HG03095 (cell line): Measurements from ENCODE around the gene TMEM19.
"Not testable (repeated sequence)": the region's sequence is repeated elsewhere in the genome, so short reads cannot be mapped to it uniquely, and the experiment has no call there.

Experiments used
- ATAC-seq: cut with Tn5 transposase; IDR thresholded peaks from one replicate; pipeline ENCODE4 v1.9.1; 2021; ENCODE audit warnings: moderate library complexity; ENCODE audit not compliant: unreplicated experiment

Gene TMEM19

GRCh38 chr12:71664411-71665089, 21.3 kb upstream of the TMEM19 start:
- ATAC-seq = peak; percentile 7

- no peak for ATAC-seq
Measured at GRCh38 chr12:71665090-71665463, 20.8 kb upstream of the TMEM19 start.

GRCh38 chr12:71666259-71666658, 19.6 kb upstream of the TMEM19 start:
- no peak for ATAC-seq

DNA sequence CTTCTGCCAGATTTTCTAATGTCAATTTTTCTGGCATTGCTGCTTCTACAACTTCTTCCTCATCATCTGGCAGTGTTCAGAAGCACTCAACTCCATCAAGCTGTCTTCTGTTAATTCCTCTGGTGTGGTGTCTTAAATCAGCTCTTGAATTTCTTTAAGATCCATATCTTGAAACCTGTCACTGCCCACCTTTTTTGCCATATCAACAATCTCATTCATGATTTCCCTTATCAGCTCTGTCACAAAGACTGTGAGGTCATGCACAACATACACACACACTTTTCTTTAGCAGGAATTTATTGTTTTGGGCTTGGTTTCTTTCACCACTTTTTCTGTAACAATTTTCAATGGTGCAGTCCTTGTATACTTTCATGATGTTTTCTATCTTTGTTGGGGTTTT, 14.6 kb upstream of the TMEM19 start:
- ATAC-seq = no peak

DNA sequence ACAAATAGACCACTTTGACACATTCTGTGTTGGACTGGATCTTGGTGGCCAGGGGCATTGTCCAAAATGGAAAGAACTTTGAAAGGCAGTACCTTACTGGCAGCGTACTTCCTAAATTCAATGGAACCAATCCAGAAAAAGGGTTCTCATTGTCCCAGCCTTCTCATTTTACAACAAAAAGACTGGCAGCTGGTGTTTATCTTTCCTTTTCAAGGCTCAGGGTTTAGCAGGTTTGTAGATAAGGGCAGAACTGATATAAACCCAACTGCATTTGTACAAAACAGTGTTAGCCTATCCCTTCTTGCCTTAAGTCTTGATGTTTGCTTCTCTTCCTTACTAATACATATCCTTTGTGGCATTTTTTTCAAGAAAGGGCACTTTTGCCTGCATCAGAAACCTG, 14.1 kb upstream of the TMEM19 start:
- ATAC-seq = no peak

- no peak for ATAC-seq
Measured at GRCh38 chr12:71682466-71682865, 3.4 kb upstream of the TMEM19 start.

DNA sequence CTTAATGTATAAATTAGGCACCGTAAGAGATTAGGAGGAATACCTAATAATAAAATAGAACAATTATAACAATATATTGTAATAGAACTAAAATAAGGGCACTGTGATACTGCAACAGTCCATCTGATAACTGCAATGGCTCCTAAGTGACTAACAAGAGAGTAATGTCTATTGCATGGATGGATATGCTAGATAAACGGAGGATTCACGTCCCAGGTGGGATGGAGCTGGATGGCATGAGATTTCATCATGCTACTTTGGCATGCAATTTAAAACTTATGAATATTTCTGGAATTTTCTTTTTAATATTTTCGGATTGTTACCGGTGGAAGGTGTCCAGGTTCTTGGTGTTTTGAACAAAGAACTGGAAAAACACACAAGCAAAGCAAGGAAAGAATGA, 2.2 kb upstream of the TMEM19 start:
- ATAC-seq = no peak

GRCh38 chr12:71684081-71684480, 1.8 kb upstream of the TMEM19 start:
- ATAC-seq = no peak

- no peak for ATAC-seq
Measured at GRCh38 chr12:71685312-71685906, 473 bp upstream of the TMEM19 start.

DNA sequence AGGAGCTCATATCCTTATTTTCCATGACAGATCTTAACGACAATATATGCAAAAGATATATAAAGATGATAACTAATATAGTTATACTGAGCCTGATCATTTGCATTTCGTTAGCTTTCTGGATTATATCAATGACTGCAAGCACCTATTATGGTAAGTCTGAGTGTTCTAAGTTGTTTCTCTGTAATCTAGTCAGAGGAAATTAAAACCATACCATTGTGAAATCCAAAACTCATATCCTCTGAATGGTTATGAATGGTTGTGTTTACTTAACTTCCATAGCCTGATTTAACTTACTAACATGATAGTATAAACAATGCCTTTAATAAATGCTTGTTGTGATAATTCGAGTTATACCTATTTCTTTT, 760 bp downstream of the TMEM19 start:
- ATAC-seq = peak; percentile 3

DNA sequence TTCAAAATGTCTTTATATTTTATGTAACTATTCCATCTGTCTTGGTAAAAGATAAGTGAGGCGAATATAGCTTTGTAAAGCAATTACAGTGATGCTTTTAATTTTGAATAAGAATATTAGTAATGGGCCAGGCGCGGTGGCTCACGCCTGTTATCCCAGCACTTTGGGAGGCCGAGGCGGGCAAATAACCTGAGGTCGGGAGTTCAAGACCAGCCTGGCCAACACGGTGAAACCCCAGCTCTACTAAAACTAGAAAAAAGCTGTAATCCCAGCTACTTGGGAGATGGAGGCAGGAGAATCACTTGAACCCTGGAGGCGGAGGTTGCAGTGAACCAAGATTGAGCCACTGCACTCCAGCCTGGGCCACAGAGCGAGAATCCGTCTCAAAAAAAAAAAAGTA, 1.3 kb downstream of the TMEM19 start:
- not testable (repeated sequence) for ATAC-seq

DNA sequence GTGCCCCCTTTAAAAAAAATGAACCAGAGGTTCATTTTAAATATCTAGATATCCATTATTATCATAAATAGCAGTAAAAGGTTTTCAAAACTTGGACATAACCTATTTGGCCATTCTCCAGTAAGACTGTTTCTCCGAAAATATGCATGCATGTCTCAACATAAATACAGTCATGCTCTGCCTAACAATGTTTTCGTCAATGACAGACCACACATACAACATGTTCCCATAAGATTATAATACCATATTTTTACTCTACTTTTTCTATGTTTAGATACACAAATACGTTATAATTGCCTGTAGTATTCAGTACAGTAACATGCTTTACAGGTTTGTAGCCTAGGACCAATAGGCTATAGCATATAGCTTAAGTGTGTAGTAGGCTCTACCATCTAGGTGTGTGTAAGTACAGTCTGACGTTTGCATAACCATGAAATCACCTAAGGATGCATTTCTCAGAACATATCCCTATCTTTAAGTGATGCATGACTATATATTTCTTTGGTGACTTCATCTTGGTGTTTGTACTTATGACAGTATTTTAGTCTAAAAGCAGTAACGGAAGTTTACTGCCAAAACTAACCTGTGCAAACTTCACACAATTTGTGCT, 3.2 kb downstream of the TMEM19 start:
- no peak for ATAC-seq

GRCh38 chr12:71691504-71692129, 5.7 kb downstream of the TMEM19 start:
- ATAC-seq = no peak

GRCh38 chr12:71693126-71693525, 7.2 kb downstream of the TMEM19 start:
- ATAC-seq = no peak

DNA sequence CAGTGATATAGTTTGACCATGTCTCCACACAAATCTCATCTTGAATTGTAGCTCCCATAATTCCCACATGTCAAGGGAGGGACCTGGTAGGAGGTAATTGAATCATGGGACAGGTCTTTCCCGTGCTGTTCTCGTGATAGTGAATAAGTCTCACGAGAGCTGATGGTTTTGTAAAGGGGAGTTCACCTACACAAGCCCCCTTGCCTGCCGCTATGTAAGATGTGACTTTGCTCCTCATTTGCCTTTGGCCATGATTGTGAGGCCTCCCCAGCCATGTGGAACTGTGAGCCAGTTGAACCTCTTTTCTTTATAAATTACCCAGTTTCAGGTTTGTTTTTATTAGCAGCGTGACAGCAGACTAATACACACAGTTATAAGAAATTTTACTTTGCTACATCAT, 7.8 kb downstream of the TMEM19 start:
- ATAC-seq = peak; percentile 12

DNA sequence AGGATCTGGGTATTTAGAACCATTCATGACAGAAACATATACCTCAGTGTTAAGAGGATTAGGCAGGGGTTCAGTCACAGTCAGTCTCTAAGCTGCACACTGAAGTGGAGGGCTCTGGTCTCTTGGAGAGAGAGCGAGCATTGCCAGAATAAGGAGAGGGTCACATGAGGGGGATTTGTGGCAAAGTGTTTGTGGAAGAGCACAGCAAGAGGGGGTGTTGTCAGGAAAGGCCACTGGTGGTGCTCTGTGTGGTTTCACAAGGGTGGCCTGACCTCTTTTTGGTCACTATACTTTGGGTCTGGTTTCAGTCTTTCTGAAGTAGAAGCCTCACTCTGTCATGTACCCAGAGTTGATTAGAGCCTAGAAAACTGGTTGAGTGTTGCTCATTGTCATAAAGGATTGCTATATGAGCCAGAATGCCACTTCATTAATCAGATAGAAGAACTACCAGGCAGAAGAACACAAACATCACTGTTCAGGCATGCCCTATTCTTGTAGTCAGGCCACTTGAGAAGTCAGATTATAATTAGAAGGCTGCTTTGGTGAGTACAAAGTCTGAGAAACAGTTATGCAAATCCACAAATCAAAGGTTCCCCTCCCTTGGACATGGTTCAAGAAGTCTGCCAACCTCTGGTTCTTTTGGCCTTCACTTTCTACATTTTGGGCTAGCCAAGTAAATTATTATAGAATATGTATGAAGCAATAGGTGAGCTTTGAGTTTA, 8.4 kb downstream of the TMEM19 start:
- ATAC-seq = peak; percentile 79

GRCh38 chr12:71695782-71696181, 9.9 kb downstream of the TMEM19 start:
- no peak for ATAC-seq

GRCh38 chr12:71702181-71702580, 16.3 kb downstream of the TMEM19 start:
- ATAC-seq = not testable (repeated sequence)

GRCh38 chr12:71702590-71702989, 16.7 kb downstream of the TMEM19 start:
- no peak for ATAC-seq

GRCh38 chr12:71703206-71703605, 17.3 kb downstream of the TMEM19 start:
- ATAC-seq = no peak

DNA sequence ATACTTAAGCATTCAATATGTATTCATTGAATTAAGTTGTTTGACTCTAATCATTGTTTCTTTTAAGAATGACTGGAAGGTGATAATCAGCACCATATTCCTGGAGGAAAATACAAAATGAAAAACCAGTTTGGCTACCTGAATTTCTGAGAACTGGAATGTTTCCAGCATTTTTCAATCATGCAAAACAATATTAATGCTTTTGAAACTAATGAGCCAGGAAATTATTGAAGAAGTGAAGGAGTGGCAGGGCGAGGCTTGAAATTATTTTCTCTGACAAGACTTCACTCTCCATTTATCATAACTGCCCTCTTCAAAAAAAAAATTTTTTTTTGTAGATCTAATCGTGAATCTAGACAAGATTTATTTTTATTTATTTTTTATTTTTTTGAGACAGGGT, 19.0 kb downstream of the TMEM19 start:
- ATAC-seq = no peak

GRCh38 chr12:71708658-71709057, 22.8 kb downstream of the TMEM19 start:
- ATAC-seq = no peak
